GM12892 (cell line): Measurements from ENCODE around the gene BPIFB3.

Source experiments
- POLR2A ChIP-seq: IDR thresholded peaks from 2 replicates; pipeline ENCODE4 v1.6.1; 2011; ENCODE audit warnings: low read depth, low read length, control low read depth
- POLR2AphosphoS5 ChIP-seq: IDR thresholded peaks from 2 replicates; pipeline ENCODE4 v1.6.1; 2011; ENCODE audit warnings: low read depth, low read length, control low read depth

GRCh38 chr20:33010133-33010504, 43.6 kb upstream of the BPIFB3 start:
- TF ChIP-seq POLR2A (no peak), POLR2AphosphoS5 (no peak)
